Peyer's patch (tissue), 4 donors: ENCODE results near the gene FRMPD4.

Source experiments
- POLR2A ChIP-seq, 2 donors: fragments of 450-650 bp; IDR thresholded peaks; one replicate each; pipeline ENCODE4 v1.5.1; 2017; ENCODE audit warnings: antibody characterized with exemption in 2 of 2, mild to moderate bottlenecking in 2 of 2, moderate library complexity in 2 of 2
- TF ChIP-seq, protein P1 (sequence below), 6 experiments: fragments of 450-650 bp in 4 of 6; fragments of 200-600 bp in 2 of 6; sonication (generic) in 1 of 6; IDR thresholded peaks; one replicate each; pipeline ENCODE4 v1.5.1; 2017 to 2019; ENCODE audit warnings: antibody characterized with exemption in 6 of 6, mild to moderate bottlenecking in 3 of 6, moderate library complexity in 1 of 6

- TF ChIP-seq, protein P1, sequence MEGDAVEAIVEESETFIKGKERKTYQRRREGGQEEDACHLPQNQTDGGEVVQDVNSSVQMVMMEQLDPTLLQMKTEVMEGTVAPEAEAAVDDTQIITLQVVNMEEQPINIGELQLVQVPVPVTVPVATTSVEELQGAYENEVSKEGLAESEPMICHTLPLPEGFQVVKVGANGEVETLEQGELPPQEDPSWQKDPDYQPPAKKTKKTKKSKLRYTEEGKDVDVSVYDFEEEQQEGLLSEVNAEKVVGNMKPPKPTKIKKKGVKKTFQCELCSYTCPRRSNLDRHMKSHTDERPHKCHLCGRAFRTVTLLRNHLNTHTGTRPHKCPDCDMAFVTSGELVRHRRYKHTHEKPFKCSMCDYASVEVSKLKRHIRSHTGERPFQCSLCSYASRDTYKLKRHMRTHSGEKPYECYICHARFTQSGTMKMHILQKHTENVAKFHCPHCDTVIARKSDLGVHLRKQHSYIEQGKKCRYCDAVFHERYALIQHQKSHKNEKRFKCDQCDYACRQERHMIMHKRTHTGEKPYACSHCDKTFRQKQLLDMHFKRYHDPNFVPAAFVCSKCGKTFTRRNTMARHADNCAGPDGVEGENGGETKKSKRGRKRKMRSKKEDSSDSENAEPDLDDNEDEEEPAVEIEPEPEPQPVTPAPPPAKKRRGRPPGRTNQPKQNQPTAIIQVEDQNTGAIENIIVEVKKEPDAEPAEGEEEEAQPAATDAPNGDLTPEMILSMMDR (IDR thresholded peaks at IDR 0.05), result no peak
- TF ChIP-seq POLR2A (IDR thresholded peaks at IDR 0.05), result no peak
Measured at GRCh38 chrX:12617241-12617640, 479.0 kb downstream of the FRMPD4 start.
